ENCODE data around the gene JAZF1. TPM values are rescaled to one million over a fixed set of nuclear protein-coding genes. Genes with fewer than 3 reads are reported as not detected.

Gene JAZF1
- total RNA-seq, 1 experiment from 2014 or later, result 5.4 TPM

GRCh38 chr7:28165961-28166955 is 14.3 kb downstream of the JAZF1 start:
- DNase-seq (ENCODE audit: low read depth), result peak; percentile 62

GRCh38 chr7:28165261-28165660 is 15.3 kb downstream of the JAZF1 start:
- DNase-seq (ENCODE audit: low read depth), result no peak

- DNase-seq (ENCODE audit: low read depth), result no peak
These were observed 16.6 kb downstream of the JAZF1 start for GRCh38 chr7:28163949-28164348.

GRCh38 chr7:28161331-28161730 is 19.3 kb downstream of the JAZF1 start:
- no peak for DNase-seq (ENCODE audit: low read depth)

- DNase-seq (ENCODE audit: low read depth), result no peak
These were observed 20.0 kb downstream of the JAZF1 start for GRCh38 chr7:28160551-28160991.

- no peak for DNase-seq (ENCODE audit: low read depth)
These were observed 22.7 kb downstream of the JAZF1 start for GRCh38 chr7:28157831-28158416.

GRCh38 chr7:28157076-28157745 is 23.4 kb downstream of the JAZF1 start:
- no peak for DNase-seq (ENCODE audit: low read depth)

GRCh38 chr7:28156401-28156800 is 24.2 kb downstream of the JAZF1 start:
- DNase-seq (ENCODE audit: low read depth), result no peak

- peak; percentile 23 for DNase-seq (ENCODE audit: low read depth)
These were observed 24.6 kb downstream of the JAZF1 start for GRCh38 chr7:28155964-28156363.

GRCh38 chr7:28155019-28155660 is 25.5 kb downstream of the JAZF1 start:
- peak; percentile 32 for DNase-seq (ENCODE audit: low read depth)

GRCh38 chr7:28152594-28152993 is 28.0 kb downstream of the JAZF1 start:
- peak; percentile 34 for DNase-seq (ENCODE audit: low read depth)

GRCh38 chr7:28151965-28152364 is 28.6 kb downstream of the JAZF1 start:
- peak; percentile 83 for DNase-seq (ENCODE audit: low read depth)

GRCh38 chr7:28149291-28150101 is 31.1 kb downstream of the JAZF1 start:
- no peak for DNase-seq (ENCODE audit: low read depth)

- no peak for DNase-seq (ENCODE audit: low read depth)
These were observed 34.7 kb downstream of the JAZF1 start for GRCh38 chr7:28145931-28146330.

GRCh38 chr7:28145090-28145626 is 35.4 kb downstream of the JAZF1 start:
- no peak for DNase-seq (ENCODE audit: low read depth)

- DNase-seq (ENCODE audit: low read depth), result no peak
These were observed 36.3 kb downstream of the JAZF1 start for GRCh38 chr7:28144266-28144665.

GRCh38 chr7:28142650-28143049 is 37.9 kb downstream of the JAZF1 start:
- no peak for DNase-seq (ENCODE audit: low read depth)

GRCh38 chr7:28140979-28141378 is 39.6 kb downstream of the JAZF1 start:
- no peak for DNase-seq (ENCODE audit: low read depth)

- DNase-seq (ENCODE audit: low read depth), result no peak
These were observed 41.8 kb downstream of the JAZF1 start for GRCh38 chr7:28138837-28139236.

GRCh38 chr7:28137463-28137862 is 43.1 kb downstream of the JAZF1 start:
- DNase-seq (ENCODE audit: low read depth), result no peak

All from HT1080 (cell line).